HG02588 (cell line): ENCODE data around the gene GIT1.

Experiments
- ATAC-seq: cut with Tn5 transposase; IDR thresholded peaks from one replicate; pipeline ENCODE4 v1.9.1; 2021; ENCODE audit warnings: mild to moderate bottlenecking, moderate library complexity; ENCODE audit not compliant: unreplicated experiment

The GIT1 gene

DNA sequence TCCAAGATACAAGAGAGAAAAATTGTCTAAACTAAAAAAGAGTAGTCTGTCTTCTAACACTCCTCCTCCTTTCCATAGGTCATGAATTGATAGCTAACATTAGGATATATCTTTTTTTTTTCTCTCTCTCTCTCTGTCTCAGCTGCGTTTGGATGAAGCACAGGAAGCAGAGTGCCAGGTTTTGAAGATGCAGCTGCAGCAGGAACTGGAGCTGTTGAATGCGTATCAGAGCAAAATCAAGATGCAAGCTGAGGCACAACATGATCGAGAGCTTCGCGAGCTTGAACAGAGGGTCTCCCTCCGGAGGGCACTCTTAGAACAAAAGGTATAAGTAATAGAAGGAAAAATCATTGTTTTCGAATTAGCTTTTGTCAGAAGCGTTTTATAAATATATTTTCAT is 55.5 kb downstream of the GIT1 start:
- no peak for ATAC-seq

GRCh38 chr17:29526322-29526721 is 63.1 kb downstream of the GIT1 start:
- ATAC-seq, result no peak

DNA sequence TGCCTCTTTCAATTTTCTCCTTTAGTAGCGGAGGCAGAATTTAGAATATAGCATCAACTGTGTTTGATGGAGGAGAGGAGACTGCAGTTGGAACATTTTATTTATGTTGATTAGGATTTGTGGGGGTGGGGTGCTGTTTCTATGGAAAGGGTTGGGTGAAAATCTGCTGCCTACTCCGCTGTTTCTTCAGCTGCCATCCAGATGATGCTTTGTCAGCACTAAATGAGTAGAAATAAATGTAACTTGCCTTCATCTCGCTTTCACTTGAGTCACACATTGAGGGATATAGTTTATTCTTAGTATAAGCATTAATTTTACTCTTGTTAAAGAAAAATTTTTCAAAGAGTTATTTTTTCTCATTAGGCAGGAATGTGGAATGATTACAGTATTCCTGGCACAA is 64.8 kb downstream of the GIT1 start:
- ATAC-seq, result no peak
